Gastrocnemius medialis (tissue), 4 donors: ENCODE results near the gene SLC35B1.

Experiments
- POLR2A ChIP-seq, 2 donors: fragments of 450-650 bp; IDR thresholded peaks; one replicate each; pipeline ENCODE4 v1.6.1; 2017; ENCODE audit warnings: antibody characterized with exemption in 2 of 2, mild to moderate bottlenecking in 2 of 2, moderate library complexity in 2 of 2
- TF ChIP-seq, protein P1 (sequence below), 5 experiments: fragments of 450-650 bp in 3 of 5; fragments of 200-600 bp in 2 of 5; sonication (generic) in 2 of 5; IDR thresholded peaks in 4 of 5; conservative IDR thresholded peaks in 1 of 5; 1 replicate in 4 of 5; 2 replicates in 1 of 5; pipeline ENCODE4 v1.5.1; 2016 to 2019; ENCODE audit warnings: antibody characterized with exemption in 5 of 5, mild to moderate bottlenecking in 3 of 5, moderate library complexity in 3 of 5

DNA sequence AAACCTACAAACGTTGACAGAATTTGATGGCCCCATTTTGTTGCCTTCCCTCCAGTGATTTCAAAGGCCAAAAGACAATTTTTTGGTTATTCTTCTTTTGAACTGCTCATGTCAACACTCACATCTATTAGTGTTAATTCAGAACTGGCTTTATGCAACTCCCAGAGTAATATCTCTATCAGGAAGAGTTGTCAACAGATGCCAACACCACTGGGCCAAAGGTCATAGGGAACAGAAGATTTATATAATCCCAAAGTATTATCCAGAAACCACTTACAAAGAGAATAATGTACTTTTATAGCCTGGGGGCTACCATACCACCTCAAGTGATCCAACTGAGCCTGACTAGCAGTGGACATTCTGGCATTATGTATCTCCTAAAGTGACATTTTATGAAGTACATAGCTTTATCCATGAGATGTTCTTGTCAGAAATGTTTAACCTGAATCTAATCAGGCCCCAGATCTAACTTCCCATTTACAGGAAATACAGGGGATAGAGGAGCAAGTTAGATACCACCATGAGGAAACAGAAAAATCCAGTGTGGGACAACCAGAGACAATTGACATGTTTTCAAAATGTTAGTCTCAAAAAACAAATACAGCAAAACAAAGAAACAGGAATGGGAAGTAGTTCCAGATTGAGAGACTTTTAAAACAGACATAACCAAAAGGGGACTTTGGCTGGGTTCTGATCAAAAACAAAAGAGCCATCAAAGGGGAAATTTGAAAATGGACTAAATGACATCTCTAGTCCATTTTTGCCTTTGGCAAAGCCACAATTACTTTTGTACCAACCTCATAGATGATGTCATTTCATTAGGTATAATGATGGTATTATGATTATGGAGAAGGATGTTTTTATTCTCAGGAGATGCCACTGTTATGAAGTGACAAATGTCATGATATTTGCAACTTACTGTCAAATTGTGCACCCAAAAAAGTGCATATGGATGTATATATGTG lies 37.7 kb upstream of the SLC35B1 start:
- TF ChIP-seq, protein P1, sequence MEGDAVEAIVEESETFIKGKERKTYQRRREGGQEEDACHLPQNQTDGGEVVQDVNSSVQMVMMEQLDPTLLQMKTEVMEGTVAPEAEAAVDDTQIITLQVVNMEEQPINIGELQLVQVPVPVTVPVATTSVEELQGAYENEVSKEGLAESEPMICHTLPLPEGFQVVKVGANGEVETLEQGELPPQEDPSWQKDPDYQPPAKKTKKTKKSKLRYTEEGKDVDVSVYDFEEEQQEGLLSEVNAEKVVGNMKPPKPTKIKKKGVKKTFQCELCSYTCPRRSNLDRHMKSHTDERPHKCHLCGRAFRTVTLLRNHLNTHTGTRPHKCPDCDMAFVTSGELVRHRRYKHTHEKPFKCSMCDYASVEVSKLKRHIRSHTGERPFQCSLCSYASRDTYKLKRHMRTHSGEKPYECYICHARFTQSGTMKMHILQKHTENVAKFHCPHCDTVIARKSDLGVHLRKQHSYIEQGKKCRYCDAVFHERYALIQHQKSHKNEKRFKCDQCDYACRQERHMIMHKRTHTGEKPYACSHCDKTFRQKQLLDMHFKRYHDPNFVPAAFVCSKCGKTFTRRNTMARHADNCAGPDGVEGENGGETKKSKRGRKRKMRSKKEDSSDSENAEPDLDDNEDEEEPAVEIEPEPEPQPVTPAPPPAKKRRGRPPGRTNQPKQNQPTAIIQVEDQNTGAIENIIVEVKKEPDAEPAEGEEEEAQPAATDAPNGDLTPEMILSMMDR (IDR thresholded peaks at IDR 0.05 in 4 of 5, conservative IDR thresholded peaks at IDR 0.05 in 1 of 5): no peak
- TF ChIP-seq POLR2A (IDR thresholded peaks at IDR 0.05): no peak
